Activated CD4-positive, alpha-beta T cell treated with anti-CD3 and anti-CD28 coated beads, Interleukin-10, Interleukin-2, amounts not matched to agents 100 ng/mL and 50 ng/mL, durations not matched to agents 16 hours and 8 hours (primary cell): ENCODE data around the gene DPH7.
A peak's percentile ranks its signal among the peaks of the same experiment; 100 is the strongest.
"Not testable (repeated sequence)": the region's sequence is repeated elsewhere in the genome, so short reads cannot be mapped to it uniquely, and the experiment has no call there.

Experiments
- DNase-seq: peaks from one replicate; pipeline ENCODE4 v3.0.0-alpha.2; 2020

The DPH7 gene

GRCh38 chr9:137606005-137606621, 27.4 kb upstream of the DPH7 start:
- DNase-seq = no peak

GRCh38 chr9:137605121-137606004, 26.6 kb upstream of the DPH7 start, which contains the start of gene ARRDC1:
ARRDC1 (plus strand) TSS chr9:137605686; CDS start chr9:137605718, 32 bp downstream.
- peak; percentile 97 for DNase-seq

GRCh38 chr9:137604345-137605086, 25.8 kb upstream of the DPH7 start:
- no peak for DNase-seq

GRCh38 chr9:137603879-137604278, 25.2 kb upstream of the DPH7 start:
- DNase-seq = no peak

GRCh38 chr9:137602661-137603060, 23.9 kb upstream of the DPH7 start:
- DNase-seq = no peak

- DNase-seq = no peak
Observed at GRCh38 chr9:137598943-137599342, 20.2 kb upstream of the DPH7 start.

- not testable (repeated sequence) for DNase-seq
Observed at GRCh38 chr9:137596577-137596976, 17.9 kb upstream of the DPH7 start.

GRCh38 chr9:137593176-137593575, 14.5 kb upstream of the DPH7 start:
- no peak for DNase-seq

GRCh38 chr9:137592767-137593166, 14.0 kb upstream of the DPH7 start:
- no peak for DNase-seq

- DNase-seq = peak; percentile 94
Observed at GRCh38 chr9:137590469-137591383, 12.0 kb upstream of the DPH7 start, which contains the start of gene ZMYND19. ZMYND19 (minus strand) TSS chr9:137590512; CDS start chr9:137590263, 249 bp downstream.

GRCh38 chr9:137590123-137590468, 11.4 kb upstream of the DPH7 start:
- no peak for DNase-seq

GRCh38 chr9:137589441-137590122, 10.9 kb upstream of the DPH7 start:
- DNase-seq = no peak

- no peak for DNase-seq
Observed at GRCh38 chr9:137588891-137589290, 10.2 kb upstream of the DPH7 start.

- no peak for DNase-seq
Observed at GRCh38 chr9:137588311-137588710, 9.6 kb upstream of the DPH7 start.

- DNase-seq = no peak
Observed at GRCh38 chr9:137586854-137587253, 8.1 kb upstream of the DPH7 start.

- no peak for DNase-seq
Observed at GRCh38 chr9:137583957-137584356, 5.2 kb upstream of the DPH7 start.

GRCh38 chr9:137583347-137583746, 4.6 kb upstream of the DPH7 start:
- DNase-seq = no peak

GRCh38 chr9:137582286-137582860, 3.6 kb upstream of the DPH7 start:
- no peak for DNase-seq

- DNase-seq = no peak
Observed at GRCh38 chr9:137581361-137582285, 2.9 kb upstream of the DPH7 start.

- DNase-seq = no peak
Observed at GRCh38 chr9:137580954-137581322, 2.2 kb upstream of the DPH7 start.
